Ishikawa (cell line): ENCODE results near the gene PBX4.

Source experiments
- CEBPB ChIP-seq: IDR thresholded peaks from 2 replicates; pipeline ENCODE4 v1.6.1; 2012
- CREB1 ChIP-seq: IDR thresholded peaks from 2 replicates; pipeline ENCODE4 v1.6.1; 2012; ENCODE audit warnings: low read depth
- EP300 ChIP-seq: IDR thresholded peaks from 2 replicates; pipeline ENCODE4 v1.6.1; 2012; ENCODE audit warnings: borderline replicate concordance
- FOXM1 ChIP-seq: IDR thresholded peaks from 2 replicates; pipeline ENCODE4 v1.6.1; 2012; ENCODE audit warnings: low read depth, borderline replicate concordance
- NFIC ChIP-seq: IDR thresholded peaks from 2 replicates; pipeline ENCODE4 v1.6.1; 2012
- RAD21 ChIP-seq: IDR thresholded peaks from 2 replicates; pipeline ENCODE4 v1.6.1; 2012; ENCODE audit warnings: low read depth
- REST ChIP-seq: IDR thresholded peaks from 2 replicates; pipeline ENCODE4 v1.6.1; 2012; ENCODE audit warnings: low read depth, mild to moderate bottlenecking
- TAF1 ChIP-seq: IDR thresholded peaks from 2 replicates; pipeline ENCODE4 v1.6.1; 2012; ENCODE audit warnings: low read depth, mild to moderate bottlenecking
- TCF12 ChIP-seq: IDR thresholded peaks from 2 replicates; pipeline ENCODE4 v1.6.1; 2012; ENCODE audit warnings: low read depth
- USF1 ChIP-seq: IDR thresholded peaks from 2 replicates; pipeline ENCODE4 v1.6.1; 2012
- YY1 ChIP-seq: IDR thresholded peaks from 2 replicates; pipeline ENCODE4 v1.6.1; 2012; ENCODE audit warnings: low read depth
- ZBTB7A ChIP-seq: IDR thresholded peaks from 2 replicates; pipeline ENCODE4 v1.6.1; 2012; ENCODE audit warnings: low read depth
- TF ChIP-seq, protein P1 (sequence below): IDR thresholded peaks from 2 replicates; pipeline ENCODE4 v1.6.1; 2012

DNA sequence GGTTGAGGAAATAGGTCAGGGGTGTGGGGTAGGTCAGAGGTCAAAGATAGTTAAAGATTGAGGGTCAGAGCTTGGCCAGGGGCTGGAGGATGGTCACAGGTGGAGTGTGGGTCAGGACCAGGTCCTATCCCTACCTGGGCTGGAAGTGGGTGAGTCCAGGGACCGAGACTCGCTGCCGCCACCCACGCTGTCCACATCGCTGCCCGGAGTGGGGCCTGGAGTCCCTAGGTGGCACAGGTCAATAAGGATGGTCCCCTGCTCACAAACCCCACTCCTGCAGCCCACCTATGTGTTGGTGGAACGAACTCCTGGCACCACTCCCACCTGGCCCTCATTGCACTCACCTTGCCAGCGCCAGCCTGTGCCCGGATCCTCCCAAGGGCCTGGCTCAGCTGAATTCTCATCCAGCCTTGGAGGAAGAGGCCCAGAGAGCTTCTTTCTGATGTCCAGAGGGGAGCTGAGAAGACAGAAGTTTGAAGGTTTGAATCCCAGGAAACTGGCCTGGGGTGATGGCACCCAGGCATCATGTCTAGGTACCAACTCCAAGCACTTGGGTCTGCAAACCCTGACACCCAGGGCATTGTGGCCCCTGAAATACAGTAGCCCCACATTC lies 18.2 kb upstream of the PBX4 start:
- TF ChIP-seq, protein P1, sequence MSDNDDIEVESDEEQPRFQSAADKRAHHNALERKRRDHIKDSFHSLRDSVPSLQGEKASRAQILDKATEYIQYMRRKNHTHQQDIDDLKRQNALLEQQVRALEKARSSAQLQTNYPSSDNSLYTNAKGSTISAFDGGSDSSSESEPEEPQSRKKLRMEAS: no peak
- TF ChIP-seq ZBTB7A (no peak), EP300 (no peak), YY1 (no peak), TCF12 (no peak), CEBPB (no peak), REST (no peak), NFIC (no peak), USF1 (no peak), FOXM1 (no peak), TAF1 (no peak), CREB1 (no peak), RAD21 (no peak)
